ENCODE results near the gene PSMC1. TPM values are rescaled to one million over a fixed set of nuclear protein-coding genes. Genes with fewer than 3 reads are reported as not detected.

PSMC1 gene
- total and polyA plus RNA-seq, 2 experiments from 2014 or later, result 112 to 139 TPM

DNA sequence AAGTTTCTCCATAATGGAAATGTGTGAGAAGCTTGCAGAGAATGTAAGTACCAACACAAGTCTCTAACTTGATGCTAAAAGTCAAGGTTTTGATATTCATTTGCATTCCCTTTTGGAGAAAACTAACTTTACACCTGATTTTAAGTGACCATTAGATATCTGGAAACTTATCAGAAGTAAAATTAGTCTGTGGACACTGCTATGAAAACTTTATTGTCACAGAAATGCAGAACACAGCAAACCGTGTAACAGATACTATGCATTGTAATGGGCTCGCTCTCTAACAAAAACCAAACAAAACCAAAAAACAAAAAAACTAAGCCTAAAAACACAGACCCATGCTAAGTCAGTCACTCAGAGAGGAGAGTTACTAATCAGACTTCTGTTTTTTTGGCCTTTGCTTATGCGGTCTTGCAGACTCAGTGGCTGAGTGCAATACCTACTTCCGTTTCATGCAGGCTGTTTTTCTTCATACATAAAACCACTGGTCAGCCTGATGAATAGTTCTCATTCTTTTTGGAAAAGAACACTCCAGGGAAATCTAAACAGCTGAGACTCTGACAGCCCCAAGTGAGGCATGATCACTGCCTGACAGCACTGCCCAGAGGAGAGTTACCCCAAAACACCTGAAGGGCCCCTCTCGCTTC is 39.6 kb downstream of the PSMC1 start:
- Mint-ChIP-seq H3K27ac (no peak overlapping the region), H3K9me3 (peaks cover 7% of the 10 kb centered on the region), H3K27me3 (ENCODE audit: insufficient read depth, low read depth, poor library complexity) (peaks cover 5% of the 10 kb centered on the region), H3K36me3 (ENCODE audit: low read depth) (peaks cover 41% of the 10 kb centered on the region), H3K4me1 (peaks cover 12% of the 10 kb centered on the region), H3K4me3 (no peak overlapping the region)
- DNase-seq (ENCODE audit: low spot score) (no peak), ATAC-seq (no peak)
- Histone ChIP-seq H4K20me1 (replicated peaks; ENCODE audit: insufficient read depth) (0 out of 2 replicates have a peak, but pooled peaks cover 3% of the 10 kb centered on the region), H3K27ac (ENCODE audit: low read depth) (no peak overlapping the region), H3F3A (replicated peaks; ENCODE audit: low read depth) (0 out of 2 replicates have a peak, but pooled peaks cover 1% of the 10 kb centered on the region), H3K4me3 (no peak overlapping the region), H3K4me1 (ENCODE audit: insufficient read depth) (peaks cover 1% of the 10 kb centered on the region; the same call in 1 of the 2 replicates), H3K4me2 (no peak overlapping the region), H2AFZ (no peak overlapping the region), H3K79me2 (replicated peaks; ENCODE audit: insufficient read depth) (no peaks in the 10 kb centered on the region), H3K36me3 (ENCODE audit: insufficient read depth) (peaks cover 3% of the 10 kb centered on the region; the same call in 1 of the 2 replicates), H3K27me3 (ENCODE audit: insufficient read depth) (no peaks in the 10 kb centered on the region), H3K9me2 (ENCODE audit: insufficient read depth) (no peaks in the 10 kb centered on the region)
- TF ChIP-seq JUNB (IDR thresholded peaks at IDR 0.05; ENCODE audit: unreplicated experiment) (no peak), ZNF114 (CRISPR knock-in tag; IDR thresholded peaks at IDR 0.05) (no peak), EZH2phosphoT487 (IDR thresholded peaks at IDR 0.05; ENCODE audit: unreplicated experiment) (no peak), NANOG (IDR thresholded peaks at IDR 0.05; ENCODE audit: borderline replicate concordance) (no peak), CREB1 (CRISPR knock-in tag; IDR thresholded peaks at IDR 0.05; ENCODE audit: low read depth) (no peak), EZH2 (IDR thresholded peaks at IDR 0.05; ENCODE audit: low read depth, unreplicated experiment) (no peak), ZNF331 (CRISPR knock-in tag; IDR thresholded peaks at IDR 0.05; ENCODE audit: low read depth) (no peak), POLR2AphosphoS5 (IDR thresholded peaks at IDR 0.05; ENCODE audit: low read depth) (no peak)
- TF ChIP-seq, protein P1, sequence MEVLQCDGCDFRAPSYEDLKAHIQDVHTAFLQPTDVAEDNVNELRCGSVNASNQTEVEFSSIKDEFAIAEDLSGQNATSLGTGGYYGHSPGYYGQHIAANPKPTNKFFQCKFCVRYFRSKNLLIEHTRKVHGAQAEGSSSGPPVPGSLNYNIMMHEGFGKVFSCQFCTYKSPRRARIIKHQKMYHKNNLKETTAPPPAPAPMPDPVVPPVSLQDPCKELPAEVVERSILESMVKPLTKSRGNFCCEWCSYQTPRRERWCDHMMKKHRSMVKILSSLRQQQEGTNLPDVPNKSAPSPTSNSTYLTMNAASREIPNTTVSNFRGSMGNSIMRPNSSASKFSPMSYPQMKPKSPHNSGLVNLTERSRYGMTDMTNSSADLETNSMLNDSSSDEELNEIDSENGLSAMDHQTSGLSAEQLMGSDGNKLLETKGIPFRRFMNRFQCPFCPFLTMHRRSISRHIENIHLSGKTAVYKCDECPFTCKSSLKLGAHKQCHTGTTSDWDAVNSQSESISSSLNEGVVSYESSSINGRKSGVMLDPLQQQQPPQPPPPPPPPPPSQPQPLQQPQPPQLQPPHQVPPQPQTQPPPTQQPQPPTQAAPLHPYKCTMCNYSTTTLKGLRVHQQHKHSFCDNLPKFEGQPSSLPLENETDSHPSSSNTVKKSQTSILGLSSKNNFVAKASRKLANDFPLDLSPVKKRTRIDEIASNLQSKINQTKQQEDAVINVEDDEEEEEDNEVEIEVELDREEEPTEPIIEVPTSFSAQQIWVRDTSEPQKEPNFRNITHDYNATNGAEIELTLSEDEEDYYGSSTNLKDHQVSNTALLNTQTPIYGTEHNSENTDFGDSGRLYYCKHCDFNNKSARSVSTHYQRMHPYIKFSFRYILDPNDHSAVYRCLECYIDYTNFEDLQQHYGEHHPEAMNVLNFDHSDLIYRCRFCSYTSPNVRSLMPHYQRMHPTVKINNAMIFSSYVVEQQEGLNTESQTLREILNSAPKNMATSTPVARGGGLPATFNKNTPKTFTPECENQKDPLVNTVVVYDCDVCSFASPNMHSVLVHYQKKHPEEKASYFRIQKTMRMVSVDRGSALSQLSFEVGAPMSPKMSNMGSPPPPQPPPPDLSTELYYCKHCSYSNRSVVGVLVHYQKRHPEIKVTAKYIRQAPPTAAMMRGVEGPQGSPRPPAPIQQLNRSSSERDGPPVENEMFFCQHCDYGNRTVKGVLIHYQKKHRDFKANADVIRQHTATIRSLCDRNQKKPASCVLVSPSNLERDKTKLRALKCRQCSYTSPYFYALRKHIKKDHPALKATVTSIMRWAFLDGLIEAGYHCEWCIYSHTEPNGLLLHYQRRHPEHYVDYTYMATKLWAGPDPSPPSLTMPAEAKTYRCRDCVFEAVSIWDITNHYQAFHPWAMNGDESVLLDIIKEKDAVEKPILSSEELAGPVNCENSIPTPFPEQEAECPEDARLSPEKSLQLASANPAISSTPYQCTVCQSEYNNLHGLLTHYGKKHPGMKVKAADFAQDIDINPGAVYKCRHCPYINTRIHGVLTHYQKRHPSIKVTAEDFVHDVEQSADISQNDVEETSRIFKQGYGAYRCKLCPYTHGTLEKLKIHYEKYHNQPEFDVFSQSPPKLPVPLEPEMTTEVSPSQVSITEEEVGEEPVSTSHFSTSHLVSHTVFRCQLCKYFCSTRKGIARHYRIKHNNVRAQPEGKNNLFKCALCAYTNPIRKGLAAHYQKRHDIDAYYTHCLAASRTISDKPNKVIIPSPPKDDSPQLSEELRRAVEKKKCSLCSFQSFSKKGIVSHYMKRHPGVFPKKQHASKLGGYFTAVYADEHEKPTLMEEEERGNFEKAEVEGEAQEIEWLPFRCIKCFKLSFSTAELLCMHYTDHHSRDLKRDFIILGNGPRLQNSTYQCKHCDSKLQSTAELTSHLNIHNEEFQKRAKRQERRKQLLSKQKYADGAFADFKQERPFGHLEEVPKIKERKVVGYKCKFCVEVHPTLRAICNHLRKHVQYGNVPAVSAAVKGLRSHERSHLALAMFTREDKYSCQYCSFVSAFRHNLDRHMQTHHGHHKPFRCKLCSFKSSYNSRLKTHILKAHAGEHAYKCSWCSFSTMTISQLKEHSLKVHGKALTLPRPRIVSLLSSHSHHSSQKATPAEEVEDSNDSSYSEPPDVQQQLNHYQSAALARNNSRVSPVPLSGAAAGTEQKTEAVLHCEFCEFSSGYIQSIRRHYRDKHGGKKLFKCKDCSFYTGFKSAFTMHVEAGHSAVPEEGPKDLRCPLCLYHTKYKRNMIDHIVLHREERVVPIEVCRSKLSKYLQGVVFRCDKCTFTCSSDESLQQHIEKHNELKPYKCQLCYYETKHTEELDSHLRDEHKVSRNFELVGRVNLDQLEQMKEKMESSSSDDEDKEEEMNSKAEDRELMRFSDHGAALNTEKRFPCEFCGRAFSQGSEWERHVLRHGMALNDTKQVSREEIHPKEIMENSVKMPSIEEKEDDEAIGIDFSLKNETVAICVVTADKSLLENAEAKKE (CRISPR knock-in tag; IDR thresholded peaks at IDR 0.05), result no peak
- TF ChIP-seq, protein P2, sequence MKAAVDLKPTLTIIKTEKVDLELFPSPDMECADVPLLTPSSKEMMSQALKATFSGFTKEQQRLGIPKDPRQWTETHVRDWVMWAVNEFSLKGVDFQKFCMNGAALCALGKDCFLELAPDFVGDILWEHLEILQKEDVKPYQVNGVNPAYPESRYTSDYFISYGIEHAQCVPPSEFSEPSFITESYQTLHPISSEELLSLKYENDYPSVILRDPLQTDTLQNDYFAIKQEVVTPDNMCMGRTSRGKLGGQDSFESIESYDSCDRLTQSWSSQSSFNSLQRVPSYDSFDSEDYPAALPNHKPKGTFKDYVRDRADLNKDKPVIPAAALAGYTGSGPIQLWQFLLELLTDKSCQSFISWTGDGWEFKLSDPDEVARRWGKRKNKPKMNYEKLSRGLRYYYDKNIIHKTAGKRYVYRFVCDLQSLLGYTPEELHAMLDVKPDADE (IDR thresholded peaks at IDR 0.05), result no peak
- TF ChIP-seq, protein P3, sequence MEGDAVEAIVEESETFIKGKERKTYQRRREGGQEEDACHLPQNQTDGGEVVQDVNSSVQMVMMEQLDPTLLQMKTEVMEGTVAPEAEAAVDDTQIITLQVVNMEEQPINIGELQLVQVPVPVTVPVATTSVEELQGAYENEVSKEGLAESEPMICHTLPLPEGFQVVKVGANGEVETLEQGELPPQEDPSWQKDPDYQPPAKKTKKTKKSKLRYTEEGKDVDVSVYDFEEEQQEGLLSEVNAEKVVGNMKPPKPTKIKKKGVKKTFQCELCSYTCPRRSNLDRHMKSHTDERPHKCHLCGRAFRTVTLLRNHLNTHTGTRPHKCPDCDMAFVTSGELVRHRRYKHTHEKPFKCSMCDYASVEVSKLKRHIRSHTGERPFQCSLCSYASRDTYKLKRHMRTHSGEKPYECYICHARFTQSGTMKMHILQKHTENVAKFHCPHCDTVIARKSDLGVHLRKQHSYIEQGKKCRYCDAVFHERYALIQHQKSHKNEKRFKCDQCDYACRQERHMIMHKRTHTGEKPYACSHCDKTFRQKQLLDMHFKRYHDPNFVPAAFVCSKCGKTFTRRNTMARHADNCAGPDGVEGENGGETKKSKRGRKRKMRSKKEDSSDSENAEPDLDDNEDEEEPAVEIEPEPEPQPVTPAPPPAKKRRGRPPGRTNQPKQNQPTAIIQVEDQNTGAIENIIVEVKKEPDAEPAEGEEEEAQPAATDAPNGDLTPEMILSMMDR (conservative IDR thresholded peaks at IDR 0.05; ENCODE audit: low read depth in 2 of 2), result no peak
- TF ChIP-seq, protein P4, sequence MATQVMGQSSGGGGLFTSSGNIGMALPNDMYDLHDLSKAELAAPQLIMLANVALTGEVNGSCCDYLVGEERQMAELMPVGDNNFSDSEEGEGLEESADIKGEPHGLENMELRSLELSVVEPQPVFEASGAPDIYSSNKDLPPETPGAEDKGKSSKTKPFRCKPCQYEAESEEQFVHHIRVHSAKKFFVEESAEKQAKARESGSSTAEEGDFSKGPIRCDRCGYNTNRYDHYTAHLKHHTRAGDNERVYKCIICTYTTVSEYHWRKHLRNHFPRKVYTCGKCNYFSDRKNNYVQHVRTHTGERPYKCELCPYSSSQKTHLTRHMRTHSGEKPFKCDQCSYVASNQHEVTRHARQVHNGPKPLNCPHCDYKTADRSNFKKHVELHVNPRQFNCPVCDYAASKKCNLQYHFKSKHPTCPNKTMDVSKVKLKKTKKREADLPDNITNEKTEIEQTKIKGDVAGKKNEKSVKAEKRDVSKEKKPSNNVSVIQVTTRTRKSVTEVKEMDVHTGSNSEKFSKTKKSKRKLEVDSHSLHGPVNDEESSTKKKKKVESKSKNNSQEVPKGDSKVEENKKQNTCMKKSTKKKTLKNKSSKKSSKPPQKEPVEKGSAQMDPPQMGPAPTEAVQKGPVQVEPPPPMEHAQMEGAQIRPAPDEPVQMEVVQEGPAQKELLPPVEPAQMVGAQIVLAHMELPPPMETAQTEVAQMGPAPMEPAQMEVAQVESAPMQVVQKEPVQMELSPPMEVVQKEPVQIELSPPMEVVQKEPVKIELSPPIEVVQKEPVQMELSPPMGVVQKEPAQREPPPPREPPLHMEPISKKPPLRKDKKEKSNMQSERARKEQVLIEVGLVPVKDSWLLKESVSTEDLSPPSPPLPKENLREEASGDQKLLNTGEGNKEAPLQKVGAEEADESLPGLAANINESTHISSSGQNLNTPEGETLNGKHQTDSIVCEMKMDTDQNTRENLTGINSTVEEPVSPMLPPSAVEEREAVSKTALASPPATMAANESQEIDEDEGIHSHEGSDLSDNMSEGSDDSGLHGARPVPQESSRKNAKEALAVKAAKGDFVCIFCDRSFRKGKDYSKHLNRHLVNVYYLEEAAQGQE (IDR thresholded peaks at IDR 0.05; ENCODE audit: unreplicated experiment), result no peak

Measured in GM23338 (cell line).